ENCODE results near the gene NR4A1. TPM values are rescaled to one million over a fixed set of nuclear protein-coding genes. Genes with fewer than 3 reads are reported as not detected.

NR4A1 gene
- total and polyA plus RNA-seq, 9 of the 15 experiments (the other 6 are each of a cell fraction or from before 2014, with no cell fraction given) = 0.07 to 4.7 (median 1.9) TPM; not detected in 1

GRCh38 chr12:52082988-52083637 is 31.9 kb downstream of the NR4A1 start (continued):
- TF ChIP-seq ZNF639 (CRISPR knock-in tag; conservative IDR thresholded peaks at IDR 0.05 in 1 of 2, IDR thresholded peaks at IDR 0.05 in 1 of 2) = no peak
- TF ChIP-seq CREB3L1 (IDR thresholded peaks at IDR 0.05; ENCODE audit: borderline replicate concordance, low read depth) = no peak
- TF ChIP-seq E2F4 (CRISPR knock-in tag; IDR thresholded peaks at IDR 0.05; ENCODE audit: low read depth) = no peak
- peak; percentile 79 for TF ChIP-seq ATF3 (IDR thresholded peaks at IDR 0.05)
- TF ChIP-seq ATF3 (CRISPR knock-in tag; conservative IDR thresholded peaks at IDR 0.05) = no peak
- TF ChIP-seq TBP (optimal IDR thresholded peaks at IDR 0.05; ENCODE audit: low read depth, low read length) = no peak
- no peak for TF ChIP-seq ZHX1 (conservative IDR thresholded peaks at IDR 0.05; ENCODE audit: low read length)
- TF ChIP-seq CHAMP1 (IDR thresholded peaks at IDR 0.05) = no peak
- TF ChIP-seq NR2C2 (CRISPR knock-in tag; IDR thresholded peaks at IDR 0.05) = no peak; the same call in 1 of the 2 replicates
- no peak for TF ChIP-seq NR2C2 (tag; IDR thresholded peaks at IDR 0.05)
- TF ChIP-seq HSF4 (CRISPR knock-in tag; IDR thresholded peaks at IDR 0.05; ENCODE audit: borderline replicate concordance) = no peak
- TF ChIP-seq FIP1L1 (IDR thresholded peaks at IDR 0.05; ENCODE audit: low read depth, low read length, poor library complexity, severe bottlenecking) = no peak

Data from K562 (cell line).